HL-60 (cell line): ENCODE results near the gene NAA50.
A peak's percentile ranks its signal among the peaks of the same experiment; 100 is the strongest.

ENCODE experiments used
- DNase-seq, 2 experiments: peaks; one replicate each; pipeline ENCODE4 v3.0.0-alpha.2; 2010 to 2020; ENCODE audit warnings: low read depth in 1 of 2, low spot score in 1 of 2
- H3K27ac ChIP-seq: fragments of 250-450 bp; sonication (Bioruptor Pico); replicated peaks from 2 replicates; pipeline ENCODE4 v1.5.1; 2020; ENCODE audit warnings: mild to moderate bottlenecking, moderate library complexity
- H3K27me3 ChIP-seq: fragments of 250-450 bp; sonication (Bioruptor Pico); 2 replicates; pipeline ENCODE4 v1.5.1; 2021; ENCODE audit warnings: mild to moderate bottlenecking, moderate library complexity; ENCODE audit not compliant: insufficient read depth, poor library complexity, severe bottlenecking
- H3K4me3 ChIP-seq: replicated peaks from 2 replicates; pipeline ENCODE4 v1.5.1; 2011; ENCODE audit warnings: mild to moderate bottlenecking, control low read depth, low read length; ENCODE audit not compliant: insufficient read depth
- CTCF ChIP-seq: IDR thresholded peaks from one replicate; pipeline ENCODE4 v1.5.1; 2011; ENCODE audit warnings: low read length, control low read depth, inconsistent platforms; ENCODE audit not compliant: insufficient read depth
- GABPA ChIP-seq: IDR thresholded peaks from 2 replicates; pipeline ENCODE4 v1.6.1; 2012; ENCODE audit warnings: low read depth
- POLR2AphosphoS5 ChIP-seq: IDR thresholded peaks from 2 replicates; pipeline ENCODE4 v1.6.1; 2012; ENCODE audit warnings: low read depth
- SPI1 ChIP-seq: IDR thresholded peaks from 2 replicates; pipeline ENCODE4 v1.6.1; 2012; ENCODE audit warnings: low read depth, mild to moderate bottlenecking, borderline replicate concordance
- TF ChIP-seq, protein P1 (sequence below): IDR thresholded peaks from 2 replicates; pipeline ENCODE4 v1.6.1; 2012; ENCODE audit warnings: low read depth; ENCODE audit not compliant: insufficient replicate concordance

The NAA50 gene

DNA sequence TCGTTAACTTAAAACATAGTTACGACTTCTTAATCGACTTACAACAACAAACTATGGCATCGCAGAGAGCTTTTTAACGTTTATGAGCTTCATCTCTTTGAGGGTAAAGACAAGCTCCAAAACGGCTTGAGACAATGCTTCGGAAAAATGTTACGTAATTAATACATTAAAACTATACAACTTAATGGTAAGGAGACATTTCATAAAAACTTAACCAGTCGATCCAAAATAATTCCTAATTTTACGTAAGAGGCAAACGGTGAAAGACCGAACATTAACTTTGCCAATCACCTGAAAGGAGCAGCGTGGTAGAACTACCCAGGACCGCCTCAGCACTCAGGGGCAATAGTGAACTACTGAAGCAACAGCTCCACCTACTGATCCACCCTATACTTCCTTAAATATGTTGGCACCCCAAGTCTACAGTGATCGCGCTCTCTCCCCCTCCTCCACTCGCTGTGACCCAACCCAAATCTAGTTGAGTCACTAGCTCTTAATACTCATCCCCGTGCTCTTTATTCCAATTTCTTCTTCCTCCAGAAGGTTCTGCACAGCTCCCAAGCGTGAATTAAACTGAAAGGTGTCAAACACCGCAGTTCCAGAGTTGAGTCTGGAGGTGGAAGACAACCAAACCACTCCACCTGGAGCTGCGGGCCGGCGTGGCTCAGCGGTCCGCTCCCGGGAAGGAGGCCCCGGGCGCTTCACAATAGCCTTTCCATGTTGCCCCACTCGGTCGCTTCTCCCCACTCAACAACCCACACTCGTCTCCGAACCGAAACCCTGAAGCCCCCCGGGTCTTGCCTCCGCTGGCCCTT lies 901 bp downstream of the NAA50 start:
- H3K27ac ChIP-seq, result peak overlapping the region; percentile 97
- H3K27me3 ChIP-seq, result no peaks in the 10 kb centered on the region
- peak; percentile 75 to 89 for DNase-seq
- peak; percentile 41 for TF ChIP-seq CTCF
- no peak for TF ChIP-seq GABPA
- no peak for TF ChIP-seq SPI1
- H3K4me3 ChIP-seq, result peak overlapping the region; percentile 82

DNA sequence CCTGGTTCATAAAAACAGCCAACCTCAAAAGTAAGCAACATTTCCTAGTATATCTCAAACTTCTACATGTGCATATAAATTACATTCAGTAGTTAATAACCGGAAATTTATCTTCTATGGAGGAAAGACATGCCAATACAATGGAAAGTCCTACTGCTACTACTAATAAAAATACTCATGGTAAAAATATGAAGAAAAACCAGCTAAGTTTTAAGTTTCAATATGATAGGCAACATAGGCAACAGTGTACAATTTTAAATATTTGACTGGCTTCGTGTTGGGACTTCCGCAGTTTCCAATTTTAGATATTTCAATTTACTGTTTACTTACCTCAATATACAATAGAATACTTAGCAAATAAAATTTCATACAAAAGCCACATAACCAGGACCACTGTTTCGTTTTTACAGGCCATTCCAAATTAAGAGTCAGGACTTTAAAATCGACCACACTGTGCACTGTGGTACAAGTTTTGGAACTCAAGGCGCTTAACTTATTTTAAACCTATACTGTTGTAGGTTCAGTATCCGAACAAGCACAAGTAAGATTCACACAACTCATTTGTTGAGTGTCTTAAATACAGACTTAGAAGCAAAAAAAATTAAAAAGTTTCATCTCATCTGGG lies 2.9 kb downstream of the NAA50 start:
- peak overlapping the region; percentile 16; the same call in 1 of the 2 replicates for H3K27ac ChIP-seq
- no peaks in the 10 kb centered on the region for H3K27me3 ChIP-seq
- TF ChIP-seq SPI1, result no peak
- TF ChIP-seq, protein P1, sequence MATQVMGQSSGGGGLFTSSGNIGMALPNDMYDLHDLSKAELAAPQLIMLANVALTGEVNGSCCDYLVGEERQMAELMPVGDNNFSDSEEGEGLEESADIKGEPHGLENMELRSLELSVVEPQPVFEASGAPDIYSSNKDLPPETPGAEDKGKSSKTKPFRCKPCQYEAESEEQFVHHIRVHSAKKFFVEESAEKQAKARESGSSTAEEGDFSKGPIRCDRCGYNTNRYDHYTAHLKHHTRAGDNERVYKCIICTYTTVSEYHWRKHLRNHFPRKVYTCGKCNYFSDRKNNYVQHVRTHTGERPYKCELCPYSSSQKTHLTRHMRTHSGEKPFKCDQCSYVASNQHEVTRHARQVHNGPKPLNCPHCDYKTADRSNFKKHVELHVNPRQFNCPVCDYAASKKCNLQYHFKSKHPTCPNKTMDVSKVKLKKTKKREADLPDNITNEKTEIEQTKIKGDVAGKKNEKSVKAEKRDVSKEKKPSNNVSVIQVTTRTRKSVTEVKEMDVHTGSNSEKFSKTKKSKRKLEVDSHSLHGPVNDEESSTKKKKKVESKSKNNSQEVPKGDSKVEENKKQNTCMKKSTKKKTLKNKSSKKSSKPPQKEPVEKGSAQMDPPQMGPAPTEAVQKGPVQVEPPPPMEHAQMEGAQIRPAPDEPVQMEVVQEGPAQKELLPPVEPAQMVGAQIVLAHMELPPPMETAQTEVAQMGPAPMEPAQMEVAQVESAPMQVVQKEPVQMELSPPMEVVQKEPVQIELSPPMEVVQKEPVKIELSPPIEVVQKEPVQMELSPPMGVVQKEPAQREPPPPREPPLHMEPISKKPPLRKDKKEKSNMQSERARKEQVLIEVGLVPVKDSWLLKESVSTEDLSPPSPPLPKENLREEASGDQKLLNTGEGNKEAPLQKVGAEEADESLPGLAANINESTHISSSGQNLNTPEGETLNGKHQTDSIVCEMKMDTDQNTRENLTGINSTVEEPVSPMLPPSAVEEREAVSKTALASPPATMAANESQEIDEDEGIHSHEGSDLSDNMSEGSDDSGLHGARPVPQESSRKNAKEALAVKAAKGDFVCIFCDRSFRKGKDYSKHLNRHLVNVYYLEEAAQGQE, result no peak
- DNase-seq, result no peak
- no peak overlapping the region; the same call in 1 of the 2 replicates for H3K4me3 ChIP-seq

- Histone ChIP-seq H3K27ac (no peak overlapping the region), H3K4me3 (no peak overlapping the region), H3K27me3 (no peaks in the 10 kb centered on the region)
- TF ChIP-seq, protein P1, result no peak
- TF ChIP-seq POLR2AphosphoS5, result no peak
- no peak for TF ChIP-seq SPI1
- TF ChIP-seq CTCF, result no peak
- TF ChIP-seq GABPA, result no peak
- no peak for DNase-seq
Observed at GRCh38 chr3:113741620-113742019, 4.4 kb downstream of the NAA50 start.

GRCh38 chr3:113741086-113741485 lies 5.0 kb downstream of the NAA50 start:
- H3K27ac ChIP-seq, result no peak overlapping the region
- no peak overlapping the region for H3K4me3 ChIP-seq
- DNase-seq, result no peak
- TF ChIP-seq CTCF, result no peak
- TF ChIP-seq, protein P1, result no peak
- no peak for TF ChIP-seq GABPA
- TF ChIP-seq SPI1, result no peak
- no peak for TF ChIP-seq POLR2AphosphoS5
- H3K27me3 ChIP-seq, result no peaks in the 10 kb centered on the region
